ENCODE measurements around the gene TEX47. TPM values are rescaled to one million over a fixed set of nuclear protein-coding genes. Genes with fewer than 3 reads are reported as not detected.

Gene TEX47
- total RNA-seq, result not detected in 2 replicates

DNA sequence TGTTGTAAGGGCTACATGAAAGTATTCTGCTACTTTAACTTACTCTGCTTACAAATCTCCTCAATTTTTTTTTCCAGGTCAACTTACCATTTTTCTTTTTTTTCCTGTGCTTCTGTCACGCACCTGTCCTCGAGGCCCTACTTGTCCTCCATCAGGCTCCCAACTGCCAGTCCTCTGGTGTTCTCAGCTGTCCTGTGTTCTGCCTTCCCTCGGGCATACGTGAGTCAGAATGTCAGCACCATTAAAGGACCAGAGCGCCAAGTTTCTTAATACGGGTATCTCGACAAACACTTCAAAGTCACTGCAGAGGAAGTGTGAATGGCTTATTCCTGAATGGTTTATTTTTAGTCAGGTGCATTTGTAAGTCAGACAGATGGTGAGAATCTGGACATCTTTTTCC, at the start of gene TEX47:
Gene TEX47, minus strand, starts transcription at position 185 of the 400 bp plus-strand sequence. CDS start 795 bp downstream, outside the sequence.
- DNase-seq (ENCODE audit: low read depth in 2 of 2), result no peak

DNA sequence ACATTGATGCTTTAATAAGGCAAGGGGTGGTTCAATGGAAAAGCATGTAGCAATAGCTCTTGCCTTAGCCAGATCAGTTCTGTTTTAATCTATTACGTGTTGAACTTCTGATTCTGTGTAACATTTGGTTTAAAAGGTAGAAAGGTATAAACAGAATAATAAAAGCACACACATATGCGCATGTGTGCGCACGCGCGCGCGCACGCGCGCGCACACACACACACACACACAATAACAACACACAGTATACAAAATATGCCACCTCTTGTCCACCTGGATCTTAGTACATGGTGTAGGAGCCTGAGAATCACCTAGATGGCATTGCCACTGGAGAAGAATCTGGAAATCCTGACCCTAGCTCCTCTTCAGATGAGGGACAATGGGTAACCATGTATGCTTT, 49.6 kb upstream of the TEX47 start:
- DNase-seq (ENCODE audit: low read depth in 2 of 2), result no peak

DNA sequence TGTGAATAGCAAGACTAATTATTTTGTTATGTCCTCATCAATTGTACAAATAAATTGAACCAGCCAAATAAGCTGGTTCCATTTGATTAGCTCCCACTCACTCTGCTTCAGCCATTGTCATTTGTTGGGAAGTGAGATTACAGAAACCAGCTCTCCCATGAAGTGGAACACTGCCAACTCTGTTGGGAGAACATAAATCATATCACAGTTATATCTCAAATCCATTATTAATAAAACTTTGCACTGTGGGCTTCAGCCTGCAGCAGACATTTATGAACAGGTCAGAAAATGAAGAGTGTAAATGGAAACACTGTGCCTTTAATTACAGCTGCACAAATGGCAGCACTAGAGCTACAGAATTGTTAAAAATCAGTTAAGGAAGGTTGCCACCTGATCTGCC, 46.7 kb upstream of the TEX47 start:
- DNase-seq (ENCODE audit: low read depth in 2 of 2), result no peak

DNA sequence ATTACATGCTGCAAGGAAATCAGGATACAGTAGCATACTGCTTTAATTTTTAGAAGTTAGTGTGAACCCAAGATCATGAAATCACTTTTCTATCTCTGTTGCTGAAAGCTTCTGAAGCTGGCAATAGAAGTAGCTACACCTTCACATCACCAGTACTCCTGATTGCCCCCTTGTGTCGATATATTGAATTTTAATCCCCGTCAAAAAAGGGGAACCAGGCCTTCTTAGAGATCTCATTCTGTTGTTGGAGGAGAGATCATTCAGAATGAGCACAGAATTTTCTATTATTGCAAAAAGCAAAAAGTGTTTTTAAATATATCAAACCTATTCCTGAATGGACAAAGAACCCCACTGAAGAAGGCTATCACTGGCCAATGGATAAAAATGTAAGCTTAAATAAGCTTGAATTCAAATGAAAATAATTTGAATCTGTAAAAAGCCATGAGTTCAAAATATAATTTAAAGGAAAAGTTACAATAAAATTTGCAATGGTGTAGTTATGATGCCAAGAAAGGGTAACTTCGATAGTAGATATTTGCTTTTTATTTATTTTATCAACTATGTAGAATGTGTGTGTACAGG, 39.7 kb upstream of the TEX47 start:
- peak; percentile 12 to 41 for DNase-seq (ENCODE audit: low read depth in 2 of 2)

DNA sequence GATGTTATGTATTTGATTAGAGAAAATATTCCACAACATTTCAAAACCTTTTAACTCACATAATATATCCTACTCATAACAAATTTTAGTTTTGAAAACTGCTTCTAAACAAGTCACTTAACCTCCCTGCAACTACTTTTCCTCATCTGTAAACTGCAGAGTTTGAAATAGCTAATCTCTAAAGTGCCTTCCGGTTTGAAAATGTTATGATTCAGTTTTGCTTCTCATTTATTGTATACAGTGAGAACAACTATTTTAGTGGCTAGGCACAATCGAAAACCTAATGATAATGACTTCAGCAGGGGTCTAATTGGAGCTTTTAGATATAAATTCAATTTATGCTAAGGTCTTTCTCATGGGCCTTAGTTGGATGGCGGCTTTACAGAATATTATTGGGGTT, 30.7 kb upstream of the TEX47 start:
- no peak for DNase-seq (ENCODE audit: low read depth in 2 of 2)

DNA sequence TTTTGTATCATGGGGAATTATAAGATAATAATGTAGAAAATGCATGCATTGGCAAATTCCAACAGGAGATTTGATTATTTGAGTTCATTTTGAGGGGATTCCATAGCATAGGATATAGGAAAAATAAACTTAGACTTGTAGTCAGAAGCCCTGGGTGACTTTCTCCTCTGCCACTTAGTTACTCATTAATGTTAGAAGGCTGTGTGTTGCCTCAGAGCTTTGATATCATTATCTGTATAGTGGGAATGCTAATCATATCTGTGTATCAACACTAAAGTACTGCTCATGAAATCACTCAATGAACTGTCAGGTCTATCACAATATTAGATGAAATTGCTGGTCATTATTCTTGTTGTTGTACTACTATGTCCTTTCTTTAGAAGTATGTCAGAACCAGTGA, 23.0 kb upstream of the TEX47 start:
- no peak for DNase-seq (ENCODE audit: low read depth in 2 of 2)

DNA sequence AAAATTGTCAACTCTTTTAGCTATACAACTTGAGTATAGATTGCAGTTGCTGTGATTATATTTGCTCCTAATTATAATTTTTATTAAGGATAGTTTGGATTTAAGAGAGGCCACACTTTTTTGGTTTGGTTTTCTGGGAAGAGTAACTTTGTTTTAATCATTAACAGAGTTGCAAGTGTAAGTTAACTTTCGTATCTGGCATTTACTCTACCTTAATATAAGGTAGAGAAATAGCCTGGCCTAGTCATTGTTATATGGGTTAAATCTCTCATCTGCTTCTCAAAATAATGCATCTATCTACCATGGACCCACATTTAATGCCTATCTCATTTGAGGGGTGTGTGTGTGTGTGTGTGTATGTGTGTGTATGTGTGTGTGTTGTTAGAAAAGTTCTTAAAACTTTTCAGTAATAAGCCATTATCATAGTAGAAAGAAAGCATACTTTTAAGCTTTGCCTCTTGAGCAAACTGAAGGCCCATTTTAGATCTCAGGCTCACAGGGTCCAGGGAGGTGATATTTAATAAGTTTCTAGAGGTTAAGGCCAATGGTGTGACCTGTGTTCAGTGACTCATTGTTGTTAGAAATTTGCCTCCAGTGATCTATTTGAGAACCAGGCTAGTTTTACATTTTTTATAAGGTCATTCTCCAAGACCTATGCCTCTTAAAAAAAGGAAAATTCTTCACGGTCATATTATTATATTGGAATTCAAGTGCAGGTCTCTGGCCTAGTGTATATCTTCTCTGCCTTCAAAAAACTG, 10.9 kb upstream of the TEX47 start:
- DNase-seq (ENCODE audit: low read depth in 2 of 2), result no peak

DNA sequence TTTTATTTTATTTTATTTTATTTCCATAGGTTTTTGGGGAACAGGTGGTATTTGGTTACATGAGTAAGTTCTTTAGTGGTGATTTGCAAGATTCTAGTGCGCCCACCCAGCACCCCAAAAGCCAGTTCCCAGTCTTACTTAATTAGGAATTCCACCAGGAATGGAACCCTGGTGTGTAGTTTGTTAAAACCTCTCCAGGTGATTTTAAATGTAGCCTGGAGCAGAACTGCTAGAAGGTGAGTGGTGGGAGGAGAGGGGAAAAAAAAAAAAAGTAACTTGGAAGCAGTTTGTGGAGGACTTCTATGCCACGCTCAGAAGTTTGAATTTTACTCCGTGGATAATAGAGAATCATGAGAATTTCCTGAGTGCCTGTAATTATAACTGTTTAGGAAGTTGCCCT, 5.5 kb upstream of the TEX47 start:
- DNase-seq (ENCODE audit: low read depth in 2 of 2), result no peak

DNA sequence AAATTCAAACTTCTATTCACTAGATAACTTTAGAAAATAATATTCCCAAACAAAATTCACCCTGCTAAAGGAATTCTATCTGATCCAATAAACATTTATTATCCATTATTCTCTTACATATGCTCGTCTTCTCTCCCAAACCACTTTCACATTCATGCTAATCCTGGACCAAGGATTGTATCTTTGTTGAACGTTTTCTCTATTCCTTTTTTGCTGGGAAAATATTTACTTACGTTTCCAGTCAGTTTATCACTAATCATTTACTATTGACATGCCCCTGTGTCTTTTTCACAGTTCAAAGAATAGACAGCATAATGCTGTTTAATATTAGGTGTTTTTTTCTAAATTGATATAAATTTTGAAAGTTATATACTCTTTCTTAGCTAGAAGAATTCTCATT, 3.2 kb downstream of the TEX47 start:
- DNase-seq (ENCODE audit: low read depth in 2 of 2), result no peak

DNA sequence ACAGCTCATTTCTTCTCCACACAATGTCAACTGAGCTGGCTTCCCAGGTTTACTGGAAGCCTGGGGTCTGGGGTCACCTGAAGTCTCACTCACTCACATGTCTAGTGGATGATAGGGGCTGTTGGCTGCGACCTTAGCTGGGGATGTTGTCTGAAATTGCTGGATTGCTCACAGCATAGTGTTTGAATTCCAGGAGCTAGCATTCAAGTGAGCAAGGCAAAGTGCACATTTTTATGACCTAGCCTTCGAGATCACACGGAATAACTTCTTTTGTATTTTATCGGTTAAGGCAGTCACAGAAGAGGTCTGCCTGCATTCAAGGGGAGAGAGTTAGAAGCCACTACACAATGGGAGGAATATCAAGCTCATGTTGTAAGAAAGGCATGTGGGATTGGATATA, 3.6 kb downstream of the TEX47 start:
- DNase-seq (ENCODE audit: low read depth in 2 of 2), result no peak

DNA sequence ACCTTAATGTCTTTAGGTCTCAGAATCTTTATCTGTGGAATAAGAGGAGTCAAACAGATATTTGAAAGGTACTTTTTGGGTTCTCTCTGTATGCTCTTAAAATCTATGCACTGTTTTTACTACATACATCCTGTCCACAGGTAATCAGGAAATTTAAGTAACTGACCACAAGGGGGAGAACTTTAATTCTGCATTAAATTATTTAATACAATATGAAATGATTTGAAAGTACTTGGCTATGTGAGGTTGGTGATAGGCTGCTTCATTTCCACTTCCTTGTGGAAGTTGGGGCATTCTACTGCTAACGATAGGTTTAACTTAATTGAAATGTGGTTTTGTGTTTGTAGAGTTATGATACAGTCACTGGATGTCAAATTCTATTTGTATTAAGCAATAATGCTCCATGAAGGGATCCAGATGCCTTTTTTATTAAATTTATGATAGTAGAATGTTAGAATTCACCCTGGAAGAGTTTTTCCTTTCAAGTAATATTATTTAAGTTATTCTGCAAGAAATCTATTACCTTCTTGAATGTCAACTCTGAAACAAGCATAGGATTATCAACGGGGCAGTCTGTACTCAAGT, 6.0 kb downstream of the TEX47 start:
- peak; percentile 11 to 24 for DNase-seq (ENCODE audit: low read depth in 2 of 2)

DNA sequence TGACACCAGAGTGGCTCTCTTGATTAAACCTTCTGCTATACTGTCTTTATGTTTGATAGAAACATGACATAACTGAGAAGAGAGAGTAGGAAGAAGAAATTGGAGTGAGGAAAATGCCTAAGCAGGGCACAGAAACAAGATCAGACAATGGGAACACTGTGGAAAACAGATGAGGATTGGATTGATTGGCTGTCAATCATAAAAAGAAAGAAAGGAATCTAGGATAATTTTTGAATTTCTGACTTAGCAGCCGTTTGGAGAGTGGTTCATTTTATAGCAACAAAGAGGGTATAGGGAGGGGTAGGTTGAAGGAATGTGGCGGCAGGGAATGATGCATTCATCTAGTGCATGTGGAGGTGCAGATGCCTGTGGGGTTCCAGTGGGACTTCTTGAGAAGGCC, 7.8 kb downstream of the TEX47 start:
- DNase-seq (ENCODE audit: low read depth in 2 of 2), result no peak

DNA sequence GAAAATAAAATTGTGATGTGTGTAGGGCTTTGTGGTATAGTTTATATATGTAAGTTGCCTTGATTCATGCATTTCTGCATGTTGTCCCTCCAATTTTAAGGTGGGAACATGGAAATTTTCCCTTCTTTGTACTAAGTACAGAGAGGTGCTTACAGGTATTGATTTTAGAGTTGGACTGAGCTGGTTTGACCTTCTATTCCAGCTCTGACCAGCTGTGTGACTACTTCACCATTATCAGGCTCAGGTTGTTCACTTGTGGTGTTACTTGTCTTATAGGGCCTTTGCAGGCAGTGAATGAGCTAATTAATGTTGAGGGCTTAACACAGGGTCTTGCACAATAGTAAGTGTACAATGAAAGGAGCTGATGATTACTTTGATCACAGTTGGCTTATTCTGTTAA, 19.7 kb downstream of the TEX47 start:
- DNase-seq (ENCODE audit: low read depth in 2 of 2), result no peak

DNA sequence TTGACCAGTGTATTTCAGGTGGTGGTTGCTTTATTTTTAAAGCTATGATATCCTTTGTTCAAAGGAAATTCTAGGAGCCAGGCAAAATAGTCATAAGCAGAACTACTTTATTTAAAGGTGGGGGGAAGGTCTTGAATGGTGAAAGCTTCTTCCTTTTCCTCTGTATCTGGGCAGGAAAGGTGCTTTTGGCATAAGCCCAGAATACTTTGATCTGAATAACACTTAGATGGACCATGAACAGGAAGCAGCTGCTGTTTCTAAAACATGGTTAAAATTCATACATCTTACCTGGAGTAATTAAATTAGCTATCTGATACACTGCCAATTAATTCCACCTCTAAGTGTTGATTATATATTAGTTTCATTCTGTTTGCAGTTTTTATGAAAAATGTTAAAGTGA, 22.8 kb downstream of the TEX47 start:
- peak in 1 of 2 donors; percentile 47 for DNase-seq (ENCODE audit: low read depth in 2 of 2)

DNA sequence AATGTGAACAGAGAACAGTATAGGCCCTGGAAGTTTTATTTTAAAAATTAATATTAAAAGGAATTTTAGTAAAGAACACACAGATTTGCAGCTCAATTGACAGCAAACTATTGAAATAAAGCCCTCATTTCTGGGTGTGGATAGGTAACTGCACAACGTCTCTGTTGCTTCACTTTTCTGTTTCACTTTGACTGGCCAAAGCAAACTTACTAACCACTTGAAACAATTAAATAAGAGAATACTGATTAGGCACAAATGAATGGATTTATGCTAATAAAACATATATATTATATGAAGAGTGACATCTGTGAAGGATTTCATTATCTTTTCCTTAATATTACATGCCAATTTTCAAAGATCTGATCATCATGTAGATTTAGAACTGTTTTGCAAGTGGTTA, 24.1 kb downstream of the TEX47 start:
- no peak for DNase-seq (ENCODE audit: low read depth in 2 of 2)

DNA sequence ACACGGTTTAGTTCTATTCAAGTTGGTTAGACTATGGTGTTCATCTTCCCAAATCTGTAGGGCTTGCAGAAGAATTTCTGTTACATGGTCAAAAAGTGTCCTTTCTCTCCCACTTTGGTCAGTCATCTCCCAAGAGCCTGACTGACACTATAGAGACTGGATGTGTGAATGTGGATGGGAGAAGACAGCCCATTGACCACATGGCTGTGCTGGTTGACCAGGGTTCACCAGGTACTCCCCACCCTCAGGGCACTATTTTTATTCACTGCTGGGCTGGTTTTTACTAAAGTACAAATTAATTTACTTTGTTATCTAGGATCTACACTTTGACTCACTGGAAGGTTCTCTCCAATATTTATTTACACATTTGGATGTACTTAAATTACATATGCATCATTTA, 33.8 kb downstream of the TEX47 start:
- no peak for DNase-seq (ENCODE audit: low read depth in 2 of 2)

DNA sequence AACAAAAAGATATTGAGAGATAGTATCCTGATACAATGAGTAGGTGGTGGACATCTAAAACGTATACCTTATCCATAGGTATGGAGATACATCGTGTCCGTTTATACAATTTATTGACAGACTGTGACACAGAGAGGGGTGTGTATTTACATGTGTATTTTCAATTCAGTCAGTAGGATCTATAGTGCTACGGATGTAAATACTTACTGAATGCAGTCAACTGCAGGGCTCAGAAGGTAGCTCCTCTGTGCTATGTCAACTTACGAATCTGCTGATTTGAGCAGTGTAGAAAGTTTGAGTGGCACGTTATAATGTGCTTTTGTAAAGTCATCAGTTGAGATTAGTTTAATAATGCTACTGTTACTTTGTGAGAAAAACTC, 35.4 kb downstream of the TEX47 start:
- no peak for DNase-seq (ENCODE audit: low read depth in 2 of 2)

DNA sequence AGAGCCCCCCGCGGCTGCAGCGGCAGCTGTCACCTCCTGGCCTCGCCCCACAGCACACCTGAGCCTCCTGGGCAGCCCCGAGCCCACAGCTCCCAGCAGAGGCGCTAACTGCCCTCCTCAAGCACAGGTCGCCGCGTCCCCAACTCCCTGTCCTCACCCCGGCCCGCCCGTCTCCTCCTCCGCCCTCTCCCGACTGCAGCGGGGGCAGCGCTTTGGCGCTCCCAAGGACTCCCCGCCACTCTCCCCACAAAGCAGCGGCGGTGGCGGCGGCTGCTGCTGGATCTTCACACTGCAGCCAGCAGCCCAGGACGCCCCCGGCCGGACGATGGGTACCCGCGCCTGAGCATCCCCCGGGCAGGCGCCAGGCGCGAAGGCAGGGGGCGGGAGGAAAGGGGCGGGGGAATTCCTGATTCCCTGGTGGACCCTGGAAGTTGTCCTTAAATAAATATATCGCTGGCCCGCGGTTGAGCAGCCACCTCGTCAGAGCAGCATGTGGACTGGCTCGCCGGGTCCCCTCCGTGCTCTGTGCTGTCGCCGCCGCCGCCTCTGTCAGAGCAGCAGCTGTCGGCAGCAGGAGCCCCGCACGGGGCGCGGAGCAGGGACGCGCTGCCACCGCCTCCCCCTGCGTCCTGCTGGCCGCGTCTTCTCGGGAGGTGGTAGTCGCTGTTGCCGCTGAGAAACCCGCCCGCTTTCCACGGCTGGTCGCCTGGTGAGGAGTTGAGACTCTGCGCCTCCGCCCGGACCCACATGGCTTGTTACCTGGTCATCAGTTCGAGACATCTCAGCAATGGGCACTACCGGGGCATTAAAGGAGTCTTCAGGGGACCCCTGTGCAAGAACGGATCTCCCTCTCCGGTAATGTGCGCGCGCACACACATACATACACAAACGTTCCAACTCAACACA, 36.1 kb downstream of the TEX47 start, which contains the start of gene ZNF804B:
Gene ZNF804B, plus strand, starts transcription at position 471 of the 906 bp plus-strand sequence. Its CDS starts 277 bp downstream, at position 748.
- peak in 1 of 2 donors; percentile 1 for DNase-seq (ENCODE audit: low read depth in 2 of 2)

DNA sequence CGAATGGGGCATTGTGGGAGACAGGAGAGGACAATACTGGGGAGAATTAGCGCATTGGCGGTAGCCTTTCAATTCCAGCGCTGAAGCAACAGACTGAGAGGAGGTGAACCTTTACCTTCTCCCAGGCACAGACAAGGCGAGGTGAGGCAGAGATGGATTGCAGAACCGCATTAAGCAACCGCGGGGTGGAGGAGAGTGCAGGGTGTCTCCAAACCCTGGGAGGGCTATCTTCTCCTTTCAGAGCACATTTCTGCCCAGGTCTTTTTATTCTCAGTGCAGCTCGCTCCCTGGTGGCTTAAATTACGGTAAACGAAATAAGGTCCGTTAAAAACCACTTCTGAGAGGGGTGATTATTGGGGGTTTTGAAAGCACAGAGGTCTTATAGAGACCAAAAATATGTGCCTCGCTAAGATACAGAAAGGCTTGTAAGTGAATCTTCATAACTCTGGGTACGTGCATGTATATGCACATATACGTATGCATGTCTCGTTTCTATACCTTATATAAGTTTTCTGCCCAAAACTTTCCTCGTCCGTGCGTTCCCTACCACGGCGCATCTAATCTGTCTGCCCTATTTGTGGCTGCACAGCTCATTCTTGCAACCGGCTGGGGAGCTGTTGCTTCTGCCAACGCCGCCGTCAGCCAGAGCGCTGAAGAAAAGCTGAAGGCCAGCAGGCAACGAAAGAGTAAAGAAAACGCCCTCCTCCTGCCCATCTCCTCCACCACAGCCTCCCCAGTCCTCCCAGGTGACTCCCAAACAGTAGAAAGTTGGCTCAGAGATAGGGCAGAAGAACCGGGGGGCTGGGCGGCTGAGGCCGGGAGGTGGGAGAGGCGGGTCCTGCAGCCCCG, 36.9 kb downstream of the TEX47 start:
- peak in 1 of 2 donors; percentile 10 for DNase-seq (ENCODE audit: low read depth in 2 of 2)

DNA sequence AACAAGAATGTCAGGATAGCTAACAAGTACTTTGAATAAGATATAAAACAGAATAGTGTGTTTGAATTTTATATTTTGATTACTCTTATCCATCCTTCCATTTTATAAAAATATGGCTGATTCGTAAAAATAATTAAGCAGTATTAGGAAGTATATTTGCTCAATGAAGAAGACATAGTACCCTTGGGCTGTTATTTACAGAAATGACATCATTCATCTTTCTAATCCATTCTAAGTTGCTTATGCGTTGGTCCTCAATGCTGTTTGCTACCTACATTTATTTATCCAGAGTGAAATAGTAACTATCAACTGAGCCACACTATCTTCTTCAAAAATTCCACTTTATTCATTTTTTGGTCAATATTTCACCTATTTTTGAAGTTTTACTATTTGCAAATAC, 38.2 kb downstream of the TEX47 start:
- DNase-seq (ENCODE audit: low read depth in 2 of 2), result no peak

DNA sequence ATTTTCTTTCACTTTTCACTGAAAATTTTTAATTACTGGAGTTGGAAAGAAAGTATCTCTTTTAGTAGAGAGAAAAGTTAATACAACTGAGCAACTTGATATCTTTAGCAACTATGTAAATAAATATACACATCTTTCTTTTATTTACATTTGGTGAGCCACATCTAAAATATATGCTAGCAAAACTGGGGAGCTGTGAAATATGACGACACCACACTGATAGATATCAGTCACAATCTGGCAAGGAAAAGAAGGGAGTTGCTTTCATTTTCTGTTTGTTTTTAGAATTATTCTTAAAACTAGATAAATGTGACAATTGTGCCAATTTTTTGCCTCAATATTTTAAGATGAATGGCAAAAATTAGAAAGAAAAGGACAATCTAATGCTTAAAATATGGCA, 38.7 kb downstream of the TEX47 start:
- DNase-seq (ENCODE audit: low read depth in 2 of 2), result no peak

Measured in dermis microvascular lymphatic vessel endothelial cell (primary cell).